Cardiac muscle cell (in vitro differentiated cells and primary cell): ENCODE measurements around the gene ADCY3. TPM values are rescaled to one million over a fixed set of nuclear protein-coding genes. Genes with fewer than 3 reads are reported as not detected.

ENCODE experiments used
- DNase-seq, 2 donors: peaks; one replicate each; pipeline versions ENCODE4 v3.0.0 to v3.0.0-alpha.2; 2010 to 2017; ENCODE audit warnings: low read depth in 1 of 2, low spot score in 1 of 2
- H3K27ac ChIP-seq: fragments of 200-600 bp; sonication (generic); 2 replicates; pipeline ENCODE4 v1.5.1; 2016
- H3K27me3 ChIP-seq: fragments of 200-600 bp; sonication (generic); 2 replicates; pipeline ENCODE4 v1.6.0; 2016; ENCODE audit warnings: control low read depth
- H3K36me3 ChIP-seq: fragments of 200-600 bp; sonication (generic); 2 replicates; pipeline ENCODE4 v1.5.1; 2016; ENCODE audit warnings: control low read depth
- H3K4me1 ChIP-seq: fragments of 200-600 bp; sonication (generic); 2 replicates; pipeline ENCODE4 v1.8.1; 2017; ENCODE audit warnings: low read depth, mild to moderate bottlenecking, mixed run types
- H3K4me3 ChIP-seq: fragments of 200-600 bp; sonication (generic); 2 replicates; pipeline ENCODE4 v1.5.1; 2016; ENCODE audit warnings: mild to moderate bottlenecking
- H3K9me3 ChIP-seq: fragments of 200-600 bp; sonication (generic); 2 replicates; pipeline ENCODE4 v1.5.1; 2017; ENCODE audit warnings: low read depth, mild to moderate bottlenecking, control low read depth
- CTCF ChIP-seq: IDR thresholded peaks from 2 replicates; pipeline ENCODE4 v1.5.1; 2012; ENCODE audit warnings: low read depth, mild to moderate bottlenecking, low read length
- polyA plus RNA-seq: library from polyadenylated mRNA; unstranded; fragments of >200 nt; fragmentation: Nextera tagmentation; extraction: Ambion mirVana; gene quantifications from 2 replicates; pipeline ENCODE4 v1.2.1, GENCODE V29; 2016
- total RNA-seq: library from RNA; depleted of rRNA; stranded (reverse); fragments of >200 nt; gene quantifications from 2 replicates; pipeline ENCODE4 v1.2.3, GENCODE V29; 2016

Gene ADCY3
- total and polyA plus RNA-seq, 2 experiments from 2014 or later: 2.3 to 9.2 TPM

- Histone ChIP-seq H3K4me1 (peaks cover 10% of the 10 kb centered on the region), H3K27me3 (peaks cover 2% of the 10 kb centered on the region), H3K36me3 (no peaks in the 10 kb centered on the region), H3K4me3 (no peak overlapping the region), H3K27ac (no peak overlapping the region), H3K9me3 (no peaks in the 10 kb centered on the region)
- peak in 1 of 2 donors; percentile 57 for DNase-seq
- TF ChIP-seq CTCF: no peak
Observed at GRCh38 chr2:24926602-24927252, 6.7 kb upstream of the ADCY3 start.

- Histone ChIP-seq H3K4me1 (peaks cover 8% of the 10 kb centered on the region), H3K9me3 (no peaks in the 10 kb centered on the region), H3K4me3 (no peak overlapping the region), H3K27ac (no peak overlapping the region), H3K27me3 (peaks cover 7% of the 10 kb centered on the region), H3K36me3 (no peaks in the 10 kb centered on the region)
- no peak for DNase-seq
- TF ChIP-seq CTCF: no peak
Observed at GRCh38 chr2:24926220-24926601, 6.2 kb upstream of the ADCY3 start.

GRCh38 chr2:24925815-24926214 lies 5.8 kb upstream of the ADCY3 start:
- H3K36me3 ChIP-seq: no peaks in the 10 kb centered on the region
- no peak for DNase-seq
- no peaks in the 10 kb centered on the region for H3K9me3 ChIP-seq
- no peak overlapping the region for H3K4me3 ChIP-seq
- H3K4me1 ChIP-seq: peaks cover 4% of the 10 kb centered on the region
- H3K27ac ChIP-seq: no peak overlapping the region
- TF ChIP-seq CTCF: no peak
- peaks cover 11% of the 10 kb centered on the region for H3K27me3 ChIP-seq

GRCh38 chr2:24924732-24925131 lies 4.7 kb upstream of the ADCY3 start:
- Histone ChIP-seq H3K27ac (no peak overlapping the region), H3K4me1 (no peaks in the 10 kb centered on the region), H3K9me3 (no peaks in the 10 kb centered on the region), H3K27me3 (peaks cover 16% of the 10 kb centered on the region), H3K36me3 (no peaks in the 10 kb centered on the region), H3K4me3 (no peak overlapping the region)
- no peak for DNase-seq
- TF ChIP-seq CTCF: no peak

GRCh38 chr2:24924266-24924665 lies 4.2 kb upstream of the ADCY3 start:
- H3K27ac ChIP-seq: no peak overlapping the region
- no peak for TF ChIP-seq CTCF
- no peaks in the 10 kb centered on the region for H3K4me1 ChIP-seq
- H3K4me3 ChIP-seq: no peak overlapping the region
- peaks cover 20% of the 10 kb centered on the region for H3K27me3 ChIP-seq
- H3K9me3 ChIP-seq: no peaks in the 10 kb centered on the region
- no peaks in the 10 kb centered on the region for H3K36me3 ChIP-seq
- no peak for DNase-seq
